Nephron (organoid): ENCODE data around the gene TMPRSS11B.

Experiments
- H3K27ac Mint-ChIP-seq, 3 experiments: 2 replicates each; pipeline ENCODE4 v1.8.0; 2020; ENCODE audit warnings: mixed read lengths in 3 of 3, mild to moderate bottlenecking in 2 of 3, moderate library complexity in 1 of 3
- H3K27me3 Mint-ChIP-seq: 2 replicates; pipeline ENCODE4 v1.8.0; 2021; ENCODE audit warnings: low read depth, mild to moderate bottlenecking, moderate library complexity, mixed read lengths
- H3K36me3 Mint-ChIP-seq: 2 replicates; pipeline ENCODE4 v1.8.0; 2020; ENCODE audit warnings: low read depth, mixed read lengths
- H3K4me1 Mint-ChIP-seq: 2 replicates; pipeline ENCODE4 v1.8.0; 2020; ENCODE audit warnings: mixed read lengths
- H3K4me3 Mint-ChIP-seq, 3 experiments: 2 replicates each; pipeline ENCODE4 v1.8.0; 2020; ENCODE audit warnings: mild to moderate bottlenecking in 3 of 3, mixed read lengths in 3 of 3, moderate library complexity in 2 of 3
- H3K9me3 Mint-ChIP-seq: 2 replicates; pipeline ENCODE4 v1.8.0; 2020; ENCODE audit warnings: mixed read lengths
- TF ChIP-seq, protein P1 (sequence below), 3 experiments: fragments of 200-600 bp; sonication (generic); IDR thresholded peaks; one replicate each; pipeline ENCODE4 v1.5.0; 2021; ENCODE audit warnings: antibody characterized with exemption in 3 of 3; ENCODE audit not compliant: unreplicated experiment in 3 of 3

The TMPRSS11B gene

DNA sequence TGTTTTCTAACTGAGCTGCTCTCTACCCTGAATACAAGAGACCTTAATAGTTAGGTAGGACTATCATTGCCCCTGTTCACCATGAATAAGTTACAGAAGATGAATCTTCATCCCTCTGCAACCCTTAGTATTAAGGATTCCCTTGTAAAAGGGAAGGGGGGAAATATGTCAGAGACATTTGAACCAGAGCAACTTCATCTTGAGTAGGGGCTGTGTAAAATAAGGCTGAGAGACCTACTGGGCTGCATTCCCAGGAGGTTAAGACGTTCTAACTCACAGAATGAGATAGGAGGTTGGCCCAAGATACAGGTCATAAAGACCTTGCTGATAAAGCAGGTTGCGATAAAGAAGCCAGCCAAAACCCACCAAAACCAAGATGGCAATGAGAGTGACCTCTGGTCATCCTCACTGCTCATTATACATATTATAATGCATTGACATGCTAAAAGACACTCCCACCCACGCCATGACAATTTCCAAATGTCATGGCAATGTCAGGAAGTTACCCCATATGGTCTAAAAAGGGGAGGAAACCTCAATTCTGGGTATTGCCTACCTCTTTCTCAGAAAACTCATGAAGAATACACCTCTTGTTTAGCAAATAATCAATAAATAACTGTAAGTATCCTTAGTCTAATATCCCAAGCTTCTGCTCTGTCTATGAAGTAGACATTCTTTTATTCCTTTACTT is 19.5 kb upstream of the TMPRSS11B start:
- Mint-ChIP-seq H3K4me3 (no peak overlapping the region), H3K27me3 (no peaks in the 10 kb centered on the region), H3K4me1 (peaks cover 8% of the 10 kb centered on the region), H3K9me3 (peaks cover 2% of the 10 kb centered on the region), H3K36me3 (no peaks in the 10 kb centered on the region), H3K27ac (no peak overlapping the region)
- TF ChIP-seq, protein P1, sequence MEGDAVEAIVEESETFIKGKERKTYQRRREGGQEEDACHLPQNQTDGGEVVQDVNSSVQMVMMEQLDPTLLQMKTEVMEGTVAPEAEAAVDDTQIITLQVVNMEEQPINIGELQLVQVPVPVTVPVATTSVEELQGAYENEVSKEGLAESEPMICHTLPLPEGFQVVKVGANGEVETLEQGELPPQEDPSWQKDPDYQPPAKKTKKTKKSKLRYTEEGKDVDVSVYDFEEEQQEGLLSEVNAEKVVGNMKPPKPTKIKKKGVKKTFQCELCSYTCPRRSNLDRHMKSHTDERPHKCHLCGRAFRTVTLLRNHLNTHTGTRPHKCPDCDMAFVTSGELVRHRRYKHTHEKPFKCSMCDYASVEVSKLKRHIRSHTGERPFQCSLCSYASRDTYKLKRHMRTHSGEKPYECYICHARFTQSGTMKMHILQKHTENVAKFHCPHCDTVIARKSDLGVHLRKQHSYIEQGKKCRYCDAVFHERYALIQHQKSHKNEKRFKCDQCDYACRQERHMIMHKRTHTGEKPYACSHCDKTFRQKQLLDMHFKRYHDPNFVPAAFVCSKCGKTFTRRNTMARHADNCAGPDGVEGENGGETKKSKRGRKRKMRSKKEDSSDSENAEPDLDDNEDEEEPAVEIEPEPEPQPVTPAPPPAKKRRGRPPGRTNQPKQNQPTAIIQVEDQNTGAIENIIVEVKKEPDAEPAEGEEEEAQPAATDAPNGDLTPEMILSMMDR (IDR thresholded peaks at IDR 0.05; ENCODE audit: unreplicated experiment in 3 of 3) = no peak

DNA sequence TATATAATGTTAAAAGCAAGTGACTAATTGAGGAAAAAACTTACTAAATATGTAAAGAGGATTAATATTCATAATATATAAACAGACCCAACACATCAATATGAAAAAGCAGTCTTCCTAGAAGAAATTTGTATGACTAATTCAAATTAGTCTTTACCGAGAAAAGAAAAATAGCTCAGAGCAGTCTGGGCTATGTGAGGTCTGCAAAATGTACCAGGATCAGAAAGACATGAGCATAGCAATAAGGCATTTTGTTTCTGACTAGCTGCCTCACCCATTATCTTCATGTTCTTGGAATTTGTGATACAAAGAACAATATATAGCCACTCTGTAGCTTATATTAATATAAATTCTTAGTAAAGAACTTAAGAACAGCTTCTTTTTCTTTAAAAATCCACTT is 13.7 kb upstream of the TMPRSS11B start:
- Mint-ChIP-seq H3K36me3 (no peaks in the 10 kb centered on the region), H3K27ac (no peak overlapping the region), H3K4me3 (no peak overlapping the region), H3K9me3 (peaks cover 4% of the 10 kb centered on the region), H3K4me1 (no peaks in the 10 kb centered on the region), H3K27me3 (no peaks in the 10 kb centered on the region)
- TF ChIP-seq, protein P1 (IDR thresholded peaks at IDR 0.05; ENCODE audit: unreplicated experiment in 3 of 3) = no peak

DNA sequence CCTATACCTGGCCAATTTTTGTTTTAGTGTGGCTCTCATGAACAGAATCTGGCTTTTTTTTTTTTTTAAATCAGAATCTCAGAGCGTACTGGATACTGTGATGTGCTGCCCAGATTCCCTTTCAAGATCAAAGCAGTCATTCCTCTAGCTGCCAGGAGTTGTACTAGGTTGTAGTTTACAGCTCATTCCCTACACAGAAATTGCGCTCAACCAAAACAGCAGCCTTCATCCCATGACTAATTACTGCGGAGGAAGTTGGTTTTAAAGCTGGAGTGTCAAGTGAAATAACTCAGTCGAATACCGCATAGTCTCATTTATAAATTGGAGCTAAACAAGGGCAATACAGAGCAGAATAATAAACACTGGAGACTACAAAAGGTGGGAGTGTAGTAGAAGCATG is 12.2 kb upstream of the TMPRSS11B start:
- Mint-ChIP-seq H3K4me1 (no peaks in the 10 kb centered on the region), H3K36me3 (no peaks in the 10 kb centered on the region), H3K27ac (no peak overlapping the region), H3K9me3 (peaks cover 2% of the 10 kb centered on the region), H3K27me3 (no peaks in the 10 kb centered on the region), H3K4me3 (no peak overlapping the region)
- TF ChIP-seq, protein P1 (IDR thresholded peaks at IDR 0.05; ENCODE audit: unreplicated experiment in 3 of 3) = no peak

DNA sequence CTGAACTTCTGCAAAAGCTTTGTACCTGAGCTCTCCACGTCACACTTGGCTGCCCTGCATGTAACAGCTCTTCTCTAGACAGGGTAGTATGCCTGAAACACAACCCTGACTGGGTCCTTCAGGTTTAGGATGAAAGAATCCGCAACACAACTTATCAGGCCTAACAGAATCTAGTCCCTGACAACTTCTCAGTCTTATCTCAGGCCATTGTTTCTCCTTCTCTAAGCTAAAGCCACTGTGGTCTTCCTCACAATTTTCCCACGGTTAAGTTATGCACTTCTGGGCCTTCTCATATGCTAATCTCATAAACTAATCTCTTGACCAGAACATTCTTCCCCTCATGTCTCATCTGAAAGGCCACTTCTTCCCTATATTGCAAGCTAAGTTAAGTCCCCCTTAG is 10.8 kb upstream of the TMPRSS11B start:
- Mint-ChIP-seq H3K4me1 (no peaks in the 10 kb centered on the region), H3K36me3 (no peaks in the 10 kb centered on the region), H3K4me3 (no peak overlapping the region), H3K9me3 (peaks cover 2% of the 10 kb centered on the region), H3K27ac (no peak overlapping the region), H3K27me3 (no peaks in the 10 kb centered on the region)
- TF ChIP-seq, protein P1 (IDR thresholded peaks at IDR 0.05; ENCODE audit: unreplicated experiment in 3 of 3) = no peak

DNA sequence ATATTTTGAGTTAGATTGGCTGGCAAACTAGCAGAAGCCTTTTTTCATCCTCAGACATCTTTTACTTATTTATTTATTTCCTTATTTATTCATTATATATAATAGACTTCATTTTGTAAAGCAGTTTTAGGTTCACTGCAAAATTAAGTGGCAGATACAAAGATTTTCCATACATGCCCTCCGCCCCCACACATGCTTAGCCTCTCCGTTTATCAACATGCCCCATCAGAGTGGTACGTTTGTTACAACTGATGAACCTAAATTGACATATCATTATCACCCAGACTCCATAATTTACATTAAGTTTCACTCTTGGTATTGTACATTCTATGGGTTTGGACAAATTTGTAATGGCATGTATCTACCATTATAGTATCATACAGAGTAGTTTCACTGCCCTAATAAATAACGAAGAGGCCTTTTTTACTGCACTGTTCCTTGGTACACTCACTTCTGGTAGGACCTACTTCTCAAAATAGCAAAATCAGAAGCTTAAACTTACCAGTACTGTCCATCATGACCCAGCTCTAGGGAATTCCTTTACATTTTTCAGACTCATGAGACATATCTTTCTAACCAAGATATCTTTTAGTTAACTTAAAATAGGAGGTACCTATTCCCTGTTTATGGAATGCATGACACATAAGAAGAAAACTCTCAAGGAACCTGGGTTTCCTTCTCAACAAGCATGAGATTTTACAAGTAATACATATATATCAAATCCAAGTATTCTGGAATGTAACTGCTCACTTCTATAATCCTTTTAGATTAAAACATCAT is 4.8 kb upstream of the TMPRSS11B start:
- Mint-ChIP-seq H3K27me3 (no peaks in the 10 kb centered on the region), H3K4me1 (no peaks in the 10 kb centered on the region), H3K9me3 (no peaks in the 10 kb centered on the region), H3K36me3 (no peaks in the 10 kb centered on the region), H3K27ac (no peak overlapping the region), H3K4me3 (no peak overlapping the region)
- TF ChIP-seq, protein P1 (IDR thresholded peaks at IDR 0.05; ENCODE audit: unreplicated experiment in 3 of 3) = no peak
